C4-2B (cell line): Measurements from ENCODE around the gene THRB.

ENCODE experiments used
- CTCF ChIP-seq: fragments of 450-650 bp; conservative IDR thresholded peaks from 2 replicates; pipeline ENCODE4 v1.5.1; 2017; ENCODE audit warnings: mild to moderate bottlenecking
- ZFX ChIP-seq: fragments of 450-650 bp; IDR thresholded peaks from 2 replicates; pipeline ENCODE4 v1.6.1; 2017

DNA sequence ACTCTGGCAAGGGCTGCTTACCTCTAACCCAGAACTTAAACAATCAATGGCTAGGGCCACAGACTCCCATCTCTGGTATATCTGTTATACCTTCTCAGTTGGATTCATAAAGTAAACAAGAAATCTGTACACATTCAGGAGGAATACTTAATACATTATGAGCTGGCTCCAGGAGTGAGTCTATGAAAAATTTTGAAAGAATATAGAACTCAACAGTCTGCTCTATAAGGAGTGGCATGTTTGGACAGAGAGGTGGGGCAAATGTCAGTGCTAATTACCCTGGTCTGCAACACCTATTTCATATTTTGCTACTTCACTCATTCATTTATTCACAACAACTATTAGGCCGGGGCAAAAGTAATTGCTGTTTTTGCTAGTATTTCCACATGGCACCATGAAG, 245.1 kb downstream of the THRB start:
- TF ChIP-seq CTCF (no peak), ZFX (no peak)
